HG03064 (cell line): Measurements from ENCODE around the gene DGCR2.
"Not testable (repeated sequence)": the region's sequence is repeated elsewhere in the genome, so short reads cannot be mapped to it uniquely, and the experiment has no call there.

ENCODE experiments used
- ATAC-seq: cut with Tn5 transposase; IDR thresholded peaks from one replicate; pipeline ENCODE4 v1.9.1; 2021; ENCODE audit warnings: low read depth; ENCODE audit not compliant: unreplicated experiment

The DGCR2 gene

DNA sequence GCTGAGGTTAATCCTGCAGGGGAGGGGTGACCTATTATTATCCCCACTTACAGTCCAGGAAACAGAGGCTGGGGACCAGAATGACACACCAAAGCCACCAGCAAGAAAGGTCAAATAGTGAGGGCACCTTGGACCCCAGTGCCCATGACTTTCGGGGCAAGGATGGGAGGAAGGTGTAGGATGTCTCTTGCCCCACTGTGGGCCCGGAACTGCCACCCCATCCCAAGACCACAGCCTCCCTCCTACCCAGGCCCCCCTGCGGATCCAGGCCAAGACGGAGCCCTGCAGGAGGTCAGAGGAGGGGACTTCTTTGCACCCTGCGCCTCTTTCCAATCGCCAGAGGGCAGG lies 87.1 kb downstream of the DGCR2 start:
- not testable (repeated sequence) for ATAC-seq

DNA sequence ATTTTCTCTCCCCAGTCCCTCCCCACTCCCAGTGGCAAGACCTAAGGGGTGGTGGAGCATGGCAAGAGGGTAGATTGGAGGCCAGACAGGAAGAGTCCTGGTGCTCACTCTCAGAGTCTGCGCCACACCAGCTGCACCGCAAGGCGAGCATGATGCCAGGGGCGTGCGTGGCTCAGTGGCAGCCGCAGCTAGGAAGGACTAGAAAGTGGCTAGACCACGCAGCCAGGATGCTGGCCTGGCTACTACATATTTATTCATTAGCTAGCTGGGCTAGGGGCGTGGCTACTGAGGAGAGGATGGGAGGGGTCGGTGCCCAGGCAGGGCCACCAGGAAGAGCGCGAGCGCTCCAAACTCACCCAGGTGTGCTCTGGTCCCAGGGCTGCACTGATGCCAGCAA lies 87.5 kb downstream of the DGCR2 start:
- ATAC-seq, result not testable (repeated sequence)

DNA sequence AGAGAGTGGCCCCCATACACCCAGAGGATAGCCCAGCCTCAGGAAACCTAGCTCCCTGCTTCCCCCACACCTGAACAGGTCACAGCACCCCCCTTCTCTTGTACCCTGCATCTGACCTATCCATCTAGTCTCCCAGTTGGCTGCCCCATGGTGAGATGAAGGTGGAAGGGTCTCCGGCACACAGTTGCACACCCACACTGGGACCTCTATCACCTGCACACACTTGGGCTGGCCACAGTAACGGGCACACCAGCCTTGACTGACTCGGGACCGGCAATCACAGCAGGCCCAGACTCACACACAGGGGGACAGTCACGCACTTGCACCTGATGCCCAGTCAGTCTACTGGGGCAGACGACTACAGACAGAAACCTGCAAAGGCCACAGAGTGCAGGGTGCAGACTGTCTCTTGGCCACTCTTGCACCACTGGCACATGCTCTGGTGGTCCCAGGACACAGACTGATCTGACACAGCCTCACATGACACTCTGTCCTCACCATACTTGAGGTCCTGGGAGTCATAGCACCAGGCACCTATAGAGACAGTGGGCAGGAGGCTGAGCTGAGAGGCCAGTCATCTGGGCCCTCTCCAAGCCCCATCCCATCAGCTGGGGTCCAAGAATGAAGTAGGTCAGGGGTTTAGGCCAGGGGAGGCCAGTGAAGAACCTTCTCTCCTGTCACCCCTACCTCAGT lies 88.0 kb downstream of the DGCR2 start:
- not testable (repeated sequence) for ATAC-seq

DNA sequence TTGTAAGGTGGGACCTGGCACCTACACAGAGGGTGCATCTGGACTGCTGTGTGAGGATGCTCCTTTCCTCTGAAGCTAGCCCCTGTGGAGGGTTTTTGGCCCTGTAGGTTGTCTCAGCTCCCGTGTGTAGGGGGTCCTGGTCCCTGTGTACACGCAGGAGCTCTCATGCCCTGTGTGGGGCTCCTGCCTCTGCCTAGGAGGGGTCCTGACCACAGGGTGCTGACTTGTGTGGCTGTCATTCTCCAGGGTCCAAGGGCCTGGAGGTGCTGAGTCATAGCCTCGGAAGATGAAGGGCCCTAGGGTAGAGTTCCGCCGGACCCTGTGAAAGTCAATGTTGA lies 88.7 kb downstream of the DGCR2 start:
- not testable (repeated sequence) for ATAC-seq

DNA sequence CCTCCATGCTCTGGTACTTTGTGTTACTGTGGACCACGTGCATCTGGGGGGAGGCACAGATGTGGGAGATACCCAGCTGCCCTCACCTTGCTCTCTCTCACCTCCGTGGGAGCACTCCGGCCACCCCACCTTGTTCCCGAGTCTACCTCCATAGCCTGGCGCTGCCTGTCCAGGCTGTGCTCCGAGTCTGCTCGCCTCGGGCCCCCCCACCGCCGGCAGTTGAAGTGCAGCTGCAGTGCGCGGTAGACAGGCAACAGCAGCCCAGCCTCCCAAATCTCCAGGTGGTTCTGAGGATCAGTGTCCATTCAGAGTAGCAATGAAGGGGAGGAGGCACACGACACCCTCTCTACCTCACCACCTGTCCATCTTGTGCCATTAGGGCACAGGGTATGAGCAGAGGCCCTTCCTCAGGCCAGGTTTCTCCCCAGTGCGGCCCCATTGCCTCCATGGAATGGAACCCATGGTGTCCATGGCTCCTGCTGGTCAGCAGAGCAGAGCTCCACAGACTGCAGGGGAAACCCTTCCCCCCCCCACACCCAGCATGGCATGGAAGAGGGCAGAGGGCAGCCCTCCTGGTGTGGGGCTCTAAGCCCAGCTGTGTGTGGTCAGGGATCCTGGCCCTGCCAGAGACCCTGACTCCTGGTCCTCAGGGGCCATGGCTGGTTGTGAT lies 89.2 kb downstream of the DGCR2 start:
- ATAC-seq, result not testable (repeated sequence)

DNA sequence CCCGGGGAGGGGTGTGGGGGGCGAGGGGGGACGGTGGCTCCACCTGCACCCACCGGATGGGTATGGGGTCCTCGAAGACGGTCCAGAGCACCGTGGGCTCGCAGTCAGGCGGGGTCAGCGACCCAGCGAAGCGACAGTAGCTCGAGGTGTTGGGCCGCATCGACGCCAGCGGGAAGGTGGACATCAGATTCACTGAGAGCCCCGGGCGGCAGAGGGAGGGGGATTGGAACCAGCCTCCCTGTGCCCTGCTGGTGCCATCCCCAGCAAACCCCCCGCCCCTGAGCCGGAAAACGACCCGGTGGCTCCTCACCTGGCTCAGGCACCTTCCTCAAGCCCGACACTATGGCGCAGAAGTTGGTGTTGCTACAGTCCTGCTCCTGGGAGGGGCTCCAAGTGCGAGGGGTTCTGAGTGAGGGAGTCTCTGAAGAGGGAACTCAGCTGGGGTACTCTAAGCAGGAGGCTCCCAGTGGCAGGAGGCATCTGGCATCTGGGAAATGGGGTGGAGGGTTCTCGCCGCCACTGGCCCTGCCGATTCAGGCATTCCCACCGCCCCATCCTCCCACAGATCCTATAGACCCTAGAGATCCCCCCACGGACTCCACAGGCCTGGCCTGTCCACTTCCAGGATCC lies 89.9 kb downstream of the DGCR2 start:
- not testable (repeated sequence) for ATAC-seq

DNA sequence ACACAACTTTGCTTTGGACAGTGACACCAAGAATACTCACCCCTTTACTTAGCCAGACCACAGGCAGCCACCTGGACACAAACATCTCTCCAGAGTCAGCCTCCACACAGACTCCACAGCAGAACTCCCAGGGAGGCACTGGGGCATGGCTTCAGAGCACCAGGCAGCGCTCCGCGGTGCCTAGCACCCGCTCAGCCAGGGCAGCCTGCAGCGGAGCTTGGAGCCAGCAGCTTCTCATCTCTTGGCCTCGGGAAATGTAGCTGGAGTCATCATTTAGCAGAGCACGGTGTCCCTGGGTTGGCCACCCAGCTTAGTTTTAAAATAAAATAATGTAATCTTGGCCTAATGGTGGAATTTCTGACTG lies 91.3 kb downstream of the DGCR2 start:
- ATAC-seq, result not testable (repeated sequence)

DNA sequence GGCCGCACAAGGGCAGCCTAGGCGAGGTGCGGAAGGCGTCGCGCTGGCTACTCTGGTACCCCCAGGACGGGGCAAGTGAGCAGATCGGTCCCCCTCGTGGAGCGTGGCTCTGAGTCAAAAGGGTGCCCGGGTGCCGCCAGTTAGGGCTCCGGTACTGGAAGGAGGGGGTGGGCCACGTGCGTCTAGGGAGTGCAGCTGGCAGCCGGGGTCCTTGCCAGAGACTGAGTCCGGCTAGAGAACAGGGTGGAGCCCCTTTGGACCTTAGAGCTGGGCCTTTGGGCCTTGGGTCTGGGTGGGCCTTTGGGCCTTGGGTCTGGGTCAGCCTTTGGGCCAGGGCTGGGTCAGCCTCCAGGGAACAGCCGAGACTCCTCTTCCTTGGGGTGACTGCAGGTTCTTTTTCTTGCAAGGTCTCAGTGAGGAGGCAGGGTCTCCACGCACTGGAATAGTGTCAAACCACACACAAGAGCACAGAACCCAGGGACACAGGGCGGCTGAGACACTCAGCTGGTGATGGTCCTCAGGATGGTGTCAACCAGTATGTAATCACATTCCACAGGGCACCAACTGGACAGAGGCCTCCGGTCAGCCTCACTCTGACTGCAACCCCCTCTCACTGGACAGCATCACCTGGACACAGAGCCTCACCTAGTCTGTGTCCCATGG lies 91.9 kb downstream of the DGCR2 start:
- ATAC-seq, result not testable (repeated sequence)

DNA sequence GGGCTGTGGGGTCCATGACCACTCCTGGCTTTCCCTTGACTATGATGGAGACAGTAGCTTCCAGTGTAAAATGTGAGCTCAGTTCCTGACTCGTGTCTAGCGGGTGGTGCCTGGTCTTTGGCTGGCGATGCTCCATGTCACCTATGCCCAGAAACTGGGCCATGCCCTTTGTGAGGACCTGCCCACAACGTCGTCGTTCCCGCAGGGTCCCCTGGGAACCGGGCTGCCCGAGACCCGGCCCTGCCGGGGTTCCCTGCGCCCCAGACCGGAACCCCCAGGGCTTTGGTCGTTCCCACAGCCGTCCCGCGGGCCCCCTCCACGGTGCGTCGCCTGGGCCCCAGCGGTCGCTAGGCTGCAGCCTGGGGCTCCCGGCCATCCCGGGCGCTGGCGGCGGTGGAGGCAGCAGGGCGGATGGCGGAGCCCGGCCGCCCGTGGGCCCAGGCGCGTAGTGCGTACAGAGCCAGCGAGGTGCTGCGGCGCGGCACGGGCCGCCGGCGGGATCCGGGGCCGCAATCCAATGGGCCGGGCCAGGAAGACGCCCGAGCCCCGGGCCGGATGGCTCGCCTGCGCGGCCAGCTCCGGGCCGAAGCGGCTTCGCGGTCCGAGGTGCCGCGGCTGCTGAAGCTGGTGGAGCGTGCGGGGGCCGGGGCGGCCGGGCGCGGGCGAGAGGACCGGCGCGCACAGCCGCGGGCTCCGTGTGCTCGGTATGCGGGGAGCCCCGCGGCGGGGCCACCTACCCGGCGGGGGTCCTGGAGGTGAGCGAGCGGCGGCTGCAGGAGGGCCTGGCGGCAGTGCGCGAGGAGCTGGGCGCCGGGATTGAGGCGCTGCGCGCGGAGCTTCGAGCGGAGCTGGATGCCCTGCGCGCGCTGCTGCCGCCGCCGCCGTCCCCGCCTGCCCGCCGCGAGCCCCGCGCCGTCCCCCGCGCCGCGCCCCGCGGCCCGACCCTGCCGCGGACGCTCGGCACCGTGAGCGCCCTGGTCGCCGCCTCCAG lies 92.8 kb downstream of the DGCR2 start:
- not testable (repeated sequence) for ATAC-seq

DNA sequence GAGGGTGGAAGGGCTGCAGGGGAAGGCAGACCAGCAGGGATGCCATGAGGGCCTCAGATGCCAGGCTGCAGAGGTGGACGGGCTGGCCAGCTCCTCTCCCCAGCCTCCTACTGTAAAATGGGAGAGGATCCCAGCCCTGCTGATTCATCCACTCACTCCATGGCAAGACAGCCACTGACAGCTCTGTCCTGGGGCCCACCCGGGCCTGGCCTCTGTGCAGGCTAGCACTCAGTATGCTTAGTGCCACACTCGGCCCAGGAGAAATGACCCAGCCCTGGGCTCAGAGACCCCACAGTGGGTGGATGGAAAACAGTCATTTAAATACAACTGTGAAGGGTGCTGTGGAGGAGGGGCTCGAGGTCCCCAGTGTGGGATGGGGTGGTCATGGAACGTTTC lies 94.2 kb downstream of the DGCR2 start:
- not testable (repeated sequence) for ATAC-seq

DNA sequence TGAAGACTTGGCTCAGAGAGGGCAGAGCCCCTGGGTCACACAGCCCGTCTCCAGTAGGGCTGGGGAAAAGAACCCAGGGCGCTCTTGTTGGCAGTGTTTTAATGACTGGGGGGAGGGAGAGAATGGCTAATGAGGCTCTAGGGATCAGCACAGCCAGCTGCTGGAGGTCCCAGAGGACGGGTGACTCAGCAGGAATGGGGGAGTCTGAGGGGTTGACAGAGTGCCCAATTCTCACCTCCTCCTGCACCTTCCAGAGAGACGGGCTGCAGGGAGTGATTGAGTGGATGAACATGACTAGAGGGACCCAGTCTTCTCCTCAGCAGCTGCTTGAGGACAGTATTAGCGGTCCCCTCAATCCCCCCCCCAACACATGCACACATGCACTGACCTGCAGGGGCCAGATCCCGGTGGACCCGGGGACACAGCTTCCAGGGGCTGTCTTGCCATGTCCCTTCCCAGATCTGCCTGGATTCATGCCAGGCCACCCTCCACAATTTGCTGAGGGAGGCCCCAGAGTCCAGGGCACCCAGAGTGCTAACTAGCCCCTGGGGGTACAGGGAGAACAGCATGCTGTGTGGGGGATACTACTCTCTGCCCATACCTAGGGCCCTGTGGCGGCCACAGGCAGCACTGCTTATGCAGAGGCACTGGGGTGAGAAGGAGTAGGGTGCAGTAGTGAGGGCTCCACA lies 94.7 kb downstream of the DGCR2 start:
- not testable (repeated sequence) for ATAC-seq

DNA sequence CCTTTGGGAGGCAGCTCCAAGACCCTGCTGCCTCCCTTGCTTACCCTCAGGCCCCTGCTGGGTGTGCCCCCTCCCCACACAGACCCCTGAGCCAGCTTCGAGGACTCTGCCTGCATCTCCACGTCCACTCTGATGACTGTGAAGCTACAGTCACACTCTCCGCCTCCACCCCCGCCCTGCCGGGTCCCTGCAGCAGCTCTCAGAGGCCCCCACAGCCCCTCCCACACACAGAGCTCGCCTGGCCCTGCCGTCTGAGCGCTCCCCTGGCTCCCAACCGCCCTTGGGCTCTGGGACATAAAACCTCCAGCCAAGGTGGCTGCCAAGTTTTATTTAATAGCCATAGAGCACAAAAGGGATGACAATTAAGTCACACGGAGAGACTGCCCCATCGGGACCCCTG lies 96.1 kb downstream of the DGCR2 start:
- not testable (repeated sequence) for ATAC-seq

DNA sequence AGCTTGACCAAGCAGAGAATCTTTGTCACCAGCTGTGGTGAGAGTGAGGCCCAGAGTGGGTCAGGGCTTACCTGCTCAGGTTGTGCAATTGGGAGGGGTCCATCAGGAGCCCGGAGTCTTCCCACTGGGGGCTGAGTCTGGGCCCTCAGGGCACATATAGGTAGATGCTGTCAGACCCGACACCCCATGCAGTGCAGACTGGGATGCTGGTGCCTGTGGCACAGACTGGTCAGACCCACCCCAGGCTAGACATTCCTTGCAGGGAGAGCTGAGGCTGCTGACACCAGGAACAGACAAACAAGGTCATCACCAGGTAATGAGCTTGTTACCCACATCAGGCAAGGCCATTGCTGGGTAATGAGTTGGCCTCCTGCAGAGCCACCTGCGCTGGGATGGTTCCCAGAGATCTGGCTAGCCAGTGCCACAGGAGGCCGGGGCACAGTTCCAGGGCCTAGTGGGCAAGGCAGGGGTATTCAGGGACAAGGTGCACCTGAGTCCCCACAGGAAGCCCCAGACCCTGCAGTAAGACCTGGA lies 97.2 kb downstream of the DGCR2 start:
- ATAC-seq, result not testable (repeated sequence)

DNA sequence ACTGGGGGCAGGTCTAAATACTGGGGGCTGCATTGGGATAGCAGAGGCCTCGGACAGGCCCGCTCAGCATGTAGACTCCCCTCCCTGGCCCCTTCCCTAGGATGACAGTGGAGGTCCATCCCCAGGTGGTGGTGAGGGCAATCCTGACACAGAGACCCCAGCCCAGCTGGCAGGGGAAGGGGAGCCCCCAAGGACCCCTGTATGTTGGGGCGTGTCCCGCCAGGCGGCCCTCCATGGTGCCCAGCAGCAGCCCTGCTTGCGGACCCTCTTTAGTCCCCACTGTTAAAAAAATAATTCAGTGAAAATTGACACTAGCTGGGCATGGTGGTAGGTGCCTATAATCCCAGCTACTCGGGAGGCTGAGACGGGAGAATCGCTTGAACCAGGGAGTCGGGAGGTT lies 98.3 kb downstream of the DGCR2 start:
- not testable (repeated sequence) for ATAC-seq

DNA sequence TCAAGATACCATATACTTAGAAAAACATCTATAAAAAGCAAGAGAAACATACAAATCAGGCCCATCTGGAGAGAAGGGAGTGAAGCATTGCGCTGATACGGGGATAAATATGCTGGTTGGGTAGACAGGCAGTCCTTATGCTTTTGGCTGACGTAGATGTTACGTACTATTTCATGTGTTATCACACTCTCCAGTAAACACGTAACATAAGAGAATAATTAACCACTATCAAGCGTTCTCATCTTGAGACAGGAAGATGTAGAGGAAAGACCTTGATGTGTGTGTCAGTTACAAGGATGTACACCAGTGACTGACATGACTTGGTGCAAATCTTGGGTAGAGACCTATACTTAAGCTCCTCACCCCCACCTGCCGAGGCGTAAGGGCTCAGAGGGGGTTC lies 99.5 kb downstream of the DGCR2 start:
- no peak for ATAC-seq

DNA sequence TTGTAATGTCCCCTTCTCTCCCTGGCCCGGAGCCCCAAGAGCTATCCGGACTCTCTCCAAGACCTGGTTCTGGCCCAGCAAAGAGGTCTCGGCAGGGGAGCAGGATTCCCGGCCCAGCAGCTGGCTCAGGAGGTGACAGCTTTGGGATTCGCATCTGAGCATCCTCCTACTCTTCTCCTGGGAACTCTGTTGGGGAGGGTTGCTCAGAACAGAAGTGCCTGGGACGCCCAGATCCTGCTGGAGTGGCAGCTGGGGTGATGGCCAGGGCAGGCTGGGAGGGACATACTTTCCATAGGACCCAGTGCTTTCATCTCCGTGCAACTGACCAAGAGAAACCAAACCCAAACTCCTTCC lies 102.6 kb downstream of the DGCR2 start:
- no peak for ATAC-seq

DNA sequence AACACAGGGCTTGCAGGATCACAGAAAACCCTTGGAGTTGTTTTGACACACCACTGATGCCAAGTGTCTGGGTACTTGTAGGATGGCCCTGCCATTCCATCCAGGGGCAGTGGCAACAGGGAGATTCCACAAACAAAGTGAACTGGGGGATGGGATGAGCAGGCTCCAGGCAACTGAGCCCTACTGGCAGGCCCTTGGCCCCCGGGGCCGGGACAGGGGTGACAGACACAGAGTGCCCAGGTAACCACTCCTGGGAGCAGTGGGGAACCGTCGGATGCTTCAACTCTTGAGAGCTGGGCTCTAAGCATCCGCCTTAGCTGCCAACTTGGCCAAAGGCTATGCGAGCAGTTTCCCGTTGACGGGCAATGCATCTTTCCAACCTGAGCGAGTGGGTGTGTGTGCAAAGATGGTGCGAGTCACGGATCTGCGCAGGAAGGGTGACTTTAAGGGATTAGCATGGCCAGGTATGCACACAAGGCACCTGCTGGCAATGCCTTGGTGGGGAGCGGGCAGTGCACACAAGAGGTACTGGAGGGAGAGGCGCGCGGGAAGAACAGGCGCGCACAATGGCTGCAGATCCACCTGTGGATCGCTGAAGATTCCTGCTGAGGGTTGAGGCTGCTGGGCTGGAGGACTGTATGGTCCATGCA lies 103.1 kb downstream of the DGCR2 start:
- ATAC-seq, result no peak

DNA sequence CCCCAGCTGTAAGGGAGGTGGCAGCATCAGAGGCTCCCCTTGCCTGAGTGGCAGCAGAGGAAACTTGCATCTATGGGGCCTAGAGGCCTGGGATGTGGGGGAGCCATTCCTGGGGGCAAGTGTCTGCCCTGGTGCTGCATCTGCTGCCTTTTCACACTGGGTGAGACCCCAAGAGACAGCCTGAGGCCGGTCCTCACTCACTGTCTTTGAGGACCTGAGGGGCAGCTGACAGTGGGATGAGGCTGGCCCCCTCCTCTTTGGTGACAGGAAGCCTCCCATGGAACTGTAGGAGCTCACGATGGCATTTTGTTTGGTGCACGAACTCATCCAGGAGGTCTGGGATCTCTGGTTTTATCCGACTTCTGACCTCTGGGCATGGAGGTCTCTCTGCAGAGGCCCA lies 104.0 kb downstream of the DGCR2 start:
- no peak for ATAC-seq

DNA sequence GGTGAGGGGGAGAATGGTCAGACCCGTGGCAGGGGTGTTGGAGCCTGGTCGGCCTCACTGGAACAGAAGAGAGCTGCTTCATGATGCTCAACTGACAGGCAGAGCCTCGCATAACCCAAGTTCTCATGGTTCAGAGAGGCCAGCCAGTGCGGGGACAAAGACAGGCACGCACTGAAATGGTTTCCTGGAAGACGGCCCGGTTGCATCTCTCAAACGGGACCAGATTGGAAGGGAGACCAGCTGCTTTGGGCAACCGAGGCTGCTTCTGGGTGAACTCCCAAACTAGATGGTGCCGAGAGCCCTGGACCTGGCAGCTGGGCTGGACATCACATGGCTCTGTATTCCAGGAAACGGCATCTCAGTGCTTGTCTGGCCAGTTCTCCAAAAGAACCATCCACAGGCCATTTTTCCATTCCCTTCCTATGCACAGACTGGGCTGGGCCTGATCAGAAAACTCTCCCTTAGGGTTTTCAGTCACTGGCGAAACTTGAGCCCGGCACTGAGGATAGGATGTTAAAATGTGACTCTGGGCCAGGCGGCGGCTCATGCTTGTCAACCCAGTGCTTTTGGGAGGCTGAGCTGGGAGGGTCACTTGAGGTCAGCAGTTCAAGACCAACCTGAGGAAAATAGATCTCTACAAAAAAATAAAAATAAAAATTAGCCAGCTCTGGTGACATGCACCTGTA lies 106.0 kb downstream of the DGCR2 start:
- ATAC-seq, result no peak
